Measurements from ENCODE around the gene MRPS12. TPM values are rescaled to one million over a fixed set of nuclear protein-coding genes. Genes with fewer than 3 reads are reported as not detected.

The MRPS12 gene
- polyA plus RNA-seq, 2 of the 4 experiments (the other 2 are of a cell fraction), result 92.8 to 217 TPM

GRCh38 chr19:38956264-38956663 lies 25.5 kb downstream of the MRPS12 start:
- H3K4me1 ChIP-seq, result peaks cover 23% of the 10 kb centered on the region
- CTCF ChIA-PET, result interaction anchor here (1.0 to 23.4 kb wide), 14 partner anchors 9 to 478 kb away, joined by 3 to 344 read pairs (median 5); partner anchors contain the start of genes FBXO17, MRPS12, PLEKHG2 and SARS2
- no peaks in the 10 kb centered on the region for H3K9me3 ChIP-seq
- WGBS (ENCODE audit: missing lambda C conversion rate), result 93% methylated on average over 2 of the region's 2 CpGs
- no peak overlapping the region for H3K4me3 ChIP-seq
- ATAC-seq (no peak), FAIRE-seq (no peak), DNase-seq (ENCODE audit: low read depth in 1 of 2, low spot score in 1 of 2) (no peak)
- peak; percentile 42 for TF ChIP-seq MAFK (IDR thresholded peaks at IDR 0.05; ENCODE audit: partially characterized antibody)
- no peak for TF ChIP-seq HOXB5 (CRISPR knock-in tag; IDR thresholded peaks at IDR 0.05)
- no peak for TF ChIP-seq CBX8 (IDR thresholded peaks at IDR 0.05)
- TF ChIP-seq RCOR1 (IDR thresholded peaks at IDR 0.05; ENCODE audit: low read depth, low read length), result no peak
- H3K4me2 ChIP-seq, result no peak overlapping the region
- POLR2A ChIA-PET, result interaction anchor here (0.9 kb wide), 1 partner anchor 26 kb away, joined by 3 read pairs; the partner anchor contains the start of genes MRPS12 and SARS2
- no peak overlapping the region for H3K27ac ChIP-seq

GRCh38 chr19:38958301-38958700 lies 27.6 kb downstream of the MRPS12 start:
- H3K4me1 ChIP-seq, result peaks cover 20% of the 10 kb centered on the region
- H3K9me3 ChIP-seq, result no peaks in the 10 kb centered on the region
- H3K4me2 ChIP-seq, result no peak overlapping the region
- no peak for DNase-seq (ENCODE audit: low read depth in 1 of 2, low spot score in 1 of 2)
- 95% methylated on average over 2 of the region's 2 CpGs for WGBS (ENCODE audit: missing lambda C conversion rate)
- TF ChIP-seq CBX2 (IDR thresholded peaks at IDR 0.05; ENCODE audit: borderline replicate concordance, low read depth) (no peak), KDM1A (IDR thresholded peaks at IDR 0.05; ENCODE audit: low read depth) (no peak), HEYL (CRISPR knock-in tag; IDR thresholded peaks at IDR 0.05) (no peak; the same call in 1 of the 2 replicates), FOXS1 (CRISPR knock-in tag; IDR thresholded peaks at IDR 0.05) (no peak), HES2 (IDR thresholded peaks at IDR 0.05) (no peak), CHD2 (IDR thresholded peaks at IDR 0.05; ENCODE audit: low read length, partially characterized antibody) (no peak), HOXB13 (CRISPR knock-in tag; IDR thresholded peaks at IDR 0.05; ENCODE audit: low read depth) (no peak), ZNF302 (CRISPR knock-in tag; IDR thresholded peaks at IDR 0.05) (no peak), CBX8 (IDR thresholded peaks at IDR 0.05) (no peak), SMC3 (IDR thresholded peaks at IDR 0.05) (no peak)
- TF ChIP-seq, protein P1, sequence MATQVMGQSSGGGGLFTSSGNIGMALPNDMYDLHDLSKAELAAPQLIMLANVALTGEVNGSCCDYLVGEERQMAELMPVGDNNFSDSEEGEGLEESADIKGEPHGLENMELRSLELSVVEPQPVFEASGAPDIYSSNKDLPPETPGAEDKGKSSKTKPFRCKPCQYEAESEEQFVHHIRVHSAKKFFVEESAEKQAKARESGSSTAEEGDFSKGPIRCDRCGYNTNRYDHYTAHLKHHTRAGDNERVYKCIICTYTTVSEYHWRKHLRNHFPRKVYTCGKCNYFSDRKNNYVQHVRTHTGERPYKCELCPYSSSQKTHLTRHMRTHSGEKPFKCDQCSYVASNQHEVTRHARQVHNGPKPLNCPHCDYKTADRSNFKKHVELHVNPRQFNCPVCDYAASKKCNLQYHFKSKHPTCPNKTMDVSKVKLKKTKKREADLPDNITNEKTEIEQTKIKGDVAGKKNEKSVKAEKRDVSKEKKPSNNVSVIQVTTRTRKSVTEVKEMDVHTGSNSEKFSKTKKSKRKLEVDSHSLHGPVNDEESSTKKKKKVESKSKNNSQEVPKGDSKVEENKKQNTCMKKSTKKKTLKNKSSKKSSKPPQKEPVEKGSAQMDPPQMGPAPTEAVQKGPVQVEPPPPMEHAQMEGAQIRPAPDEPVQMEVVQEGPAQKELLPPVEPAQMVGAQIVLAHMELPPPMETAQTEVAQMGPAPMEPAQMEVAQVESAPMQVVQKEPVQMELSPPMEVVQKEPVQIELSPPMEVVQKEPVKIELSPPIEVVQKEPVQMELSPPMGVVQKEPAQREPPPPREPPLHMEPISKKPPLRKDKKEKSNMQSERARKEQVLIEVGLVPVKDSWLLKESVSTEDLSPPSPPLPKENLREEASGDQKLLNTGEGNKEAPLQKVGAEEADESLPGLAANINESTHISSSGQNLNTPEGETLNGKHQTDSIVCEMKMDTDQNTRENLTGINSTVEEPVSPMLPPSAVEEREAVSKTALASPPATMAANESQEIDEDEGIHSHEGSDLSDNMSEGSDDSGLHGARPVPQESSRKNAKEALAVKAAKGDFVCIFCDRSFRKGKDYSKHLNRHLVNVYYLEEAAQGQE (IDR thresholded peaks at IDR 0.05), result no peak
- H3K4me3 ChIP-seq, result no peak overlapping the region
- CTCF ChIA-PET, result interaction anchor here (0.6 to 23.4 kb wide), 12 partner anchors 7 to 485 kb away, joined by 3 to 344 read pairs (median 12); partner anchors contain the start of genes FBXO17, MRPS12 and SARS2
- H3K27ac ChIP-seq, result no peak overlapping the region
- no peak for ATAC-seq
- POLR2A ChIA-PET, result interaction anchor here (0.7 kb wide), 2 partner anchors 110 to 226 kb away, joined by 7 read pairs; no protein-coding TSS in a partner anchor
- FAIRE-seq, result no peak

GRCh38 chr19:38959618-38960017 lies 28.9 kb downstream of the MRPS12 start:
- ATAC-seq, result no peak
- H3K4me3 ChIP-seq, result no peak overlapping the region
- ChIA-PET CTCF (interaction anchor here (0.6 to 23.4 kb wide), 19 partner anchors 8 to 421 kb away, joined by 3 to 344 read pairs (median 5); partner anchors contain the start of genes FBXO17, MRPS12 and SARS2), POLR2A (interaction anchor here (0.8 kb wide), 1 partner anchor 29 kb away, joined by 3 read pairs; the partner anchor contains the start of genes MRPS12 and SARS2)
- no peaks in the 10 kb centered on the region for H3K9me3 ChIP-seq
- no peak overlapping the region for H3K4me2 ChIP-seq
- H3K27ac ChIP-seq, result no peak overlapping the region
- 86% methylated on average over 5 of the region's 5 CpGs for WGBS (ENCODE audit: missing lambda C conversion rate)
- peak; percentile 13 for FAIRE-seq
- no peak for DNase-seq (ENCODE audit: low read depth in 1 of 2, low spot score in 1 of 2)
- H3K4me1 ChIP-seq, result peaks cover 11% of the 10 kb centered on the region
- TF ChIP-seq HOXB13 (CRISPR knock-in tag; IDR thresholded peaks at IDR 0.05; ENCODE audit: low read depth) (no peak), MAX (IDR thresholded peaks at IDR 0.05) (no peak), CHD4 (IDR thresholded peaks at IDR 0.05; ENCODE audit: borderline replicate concordance) (no peak), USF2 (IDR thresholded peaks at IDR 0.05) (no peak), POLR2A (IDR thresholded peaks at IDR 0.05; ENCODE audit: low read length) (no peak), FOSL2 (IDR thresholded peaks at IDR 0.05) (no peak), FOSL2 (CRISPR knock-in tag; IDR thresholded peaks at IDR 0.05) (no peak), JUN (IDR thresholded peaks at IDR 0.05) (no peak), ZSCAN20 (CRISPR knock-in tag; IDR thresholded peaks at IDR 0.05) (no peak), PBX3 (IDR thresholded peaks at IDR 0.05) (no peak), ZFP36 (IDR thresholded peaks at IDR 0.05; ENCODE audit: borderline replicate concordance, partially characterized antibody) (no peak), TFCP2L1 (CRISPR knock-in tag; IDR thresholded peaks at IDR 0.05) (no peak), MAZ (IDR thresholded peaks at IDR 0.05; ENCODE audit: borderline replicate concordance, low read depth, low read length) (no peak)
- TF ChIP-seq, protein P2, sequence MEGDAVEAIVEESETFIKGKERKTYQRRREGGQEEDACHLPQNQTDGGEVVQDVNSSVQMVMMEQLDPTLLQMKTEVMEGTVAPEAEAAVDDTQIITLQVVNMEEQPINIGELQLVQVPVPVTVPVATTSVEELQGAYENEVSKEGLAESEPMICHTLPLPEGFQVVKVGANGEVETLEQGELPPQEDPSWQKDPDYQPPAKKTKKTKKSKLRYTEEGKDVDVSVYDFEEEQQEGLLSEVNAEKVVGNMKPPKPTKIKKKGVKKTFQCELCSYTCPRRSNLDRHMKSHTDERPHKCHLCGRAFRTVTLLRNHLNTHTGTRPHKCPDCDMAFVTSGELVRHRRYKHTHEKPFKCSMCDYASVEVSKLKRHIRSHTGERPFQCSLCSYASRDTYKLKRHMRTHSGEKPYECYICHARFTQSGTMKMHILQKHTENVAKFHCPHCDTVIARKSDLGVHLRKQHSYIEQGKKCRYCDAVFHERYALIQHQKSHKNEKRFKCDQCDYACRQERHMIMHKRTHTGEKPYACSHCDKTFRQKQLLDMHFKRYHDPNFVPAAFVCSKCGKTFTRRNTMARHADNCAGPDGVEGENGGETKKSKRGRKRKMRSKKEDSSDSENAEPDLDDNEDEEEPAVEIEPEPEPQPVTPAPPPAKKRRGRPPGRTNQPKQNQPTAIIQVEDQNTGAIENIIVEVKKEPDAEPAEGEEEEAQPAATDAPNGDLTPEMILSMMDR (IDR thresholded peaks at IDR 0.05), result no peak
